22Rv1 (cell line): ENCODE data around the gene LGR5.

Source experiments
- H3K27ac ChIP-seq: fragments of 450-650 bp; 2 replicates; pipeline ENCODE4 v1.5.1; 2017
- ZFX ChIP-seq: fragments of 450-650 bp; IDR thresholded peaks from 2 replicates; pipeline ENCODE4 v1.6.1; 2017; ENCODE audit warnings: antibody characterized with exemption, borderline replicate concordance
- TF ChIP-seq, protein P1 (sequence below): fragments of 450-650 bp; IDR thresholded peaks from 2 replicates; pipeline ENCODE4 v1.5.1; 2017; ENCODE audit warnings: mild to moderate bottlenecking

Gene LGR5

GRCh38 chr12:71499834-71500233 is 60.2 kb downstream of the LGR5 start:
- H3K27ac ChIP-seq = no peak overlapping the region
- TF ChIP-seq ZFX = no peak
- TF ChIP-seq, protein P1, sequence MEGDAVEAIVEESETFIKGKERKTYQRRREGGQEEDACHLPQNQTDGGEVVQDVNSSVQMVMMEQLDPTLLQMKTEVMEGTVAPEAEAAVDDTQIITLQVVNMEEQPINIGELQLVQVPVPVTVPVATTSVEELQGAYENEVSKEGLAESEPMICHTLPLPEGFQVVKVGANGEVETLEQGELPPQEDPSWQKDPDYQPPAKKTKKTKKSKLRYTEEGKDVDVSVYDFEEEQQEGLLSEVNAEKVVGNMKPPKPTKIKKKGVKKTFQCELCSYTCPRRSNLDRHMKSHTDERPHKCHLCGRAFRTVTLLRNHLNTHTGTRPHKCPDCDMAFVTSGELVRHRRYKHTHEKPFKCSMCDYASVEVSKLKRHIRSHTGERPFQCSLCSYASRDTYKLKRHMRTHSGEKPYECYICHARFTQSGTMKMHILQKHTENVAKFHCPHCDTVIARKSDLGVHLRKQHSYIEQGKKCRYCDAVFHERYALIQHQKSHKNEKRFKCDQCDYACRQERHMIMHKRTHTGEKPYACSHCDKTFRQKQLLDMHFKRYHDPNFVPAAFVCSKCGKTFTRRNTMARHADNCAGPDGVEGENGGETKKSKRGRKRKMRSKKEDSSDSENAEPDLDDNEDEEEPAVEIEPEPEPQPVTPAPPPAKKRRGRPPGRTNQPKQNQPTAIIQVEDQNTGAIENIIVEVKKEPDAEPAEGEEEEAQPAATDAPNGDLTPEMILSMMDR = no peak

- no peak overlapping the region for H3K27ac ChIP-seq
- TF ChIP-seq, protein P1 = no peak
- no peak for TF ChIP-seq ZFX
These were observed 64.2 kb downstream of the LGR5 start for GRCh38 chr12:71503579-71504391.

- TF ChIP-seq, protein P1 = no peak
- TF ChIP-seq ZFX = no peak
- H3K27ac ChIP-seq = no peak overlapping the region
These were observed 64.9 kb downstream of the LGR5 start for GRCh38 chr12:71504476-71504875.

GRCh38 chr12:71509705-71510104 is 70.1 kb downstream of the LGR5 start:
- TF ChIP-seq, protein P1 = no peak
- no peak for TF ChIP-seq ZFX
- H3K27ac ChIP-seq = no peak overlapping the region

GRCh38 chr12:71517145-71517846 is 77.7 kb downstream of the LGR5 start:
- no peak overlapping the region for H3K27ac ChIP-seq
- TF ChIP-seq ZFX = no peak
- TF ChIP-seq, protein P1 = no peak

DNA sequence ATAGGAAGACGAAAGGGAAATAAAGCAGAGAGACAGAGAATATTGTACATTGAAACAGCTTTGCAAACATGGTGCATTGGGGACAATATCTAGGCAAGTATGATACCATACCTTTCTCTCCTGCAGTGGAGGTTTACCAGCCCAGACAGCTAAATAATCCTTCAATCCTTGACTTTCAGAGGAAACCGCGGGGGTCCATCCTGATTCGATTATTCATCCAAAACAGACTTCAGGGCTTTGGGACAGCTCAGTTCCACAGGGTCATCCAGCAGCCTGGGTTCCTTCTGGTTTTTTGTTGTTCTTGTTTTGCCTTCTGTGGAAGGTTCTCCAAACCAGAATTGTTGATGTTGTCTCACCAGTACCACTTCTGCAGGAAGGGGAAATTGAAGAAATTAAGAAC is 81.5 kb downstream of the LGR5 start:
- no peak for TF ChIP-seq ZFX
- TF ChIP-seq, protein P1 = no peak
- H3K27ac ChIP-seq = no peak overlapping the region

DNA sequence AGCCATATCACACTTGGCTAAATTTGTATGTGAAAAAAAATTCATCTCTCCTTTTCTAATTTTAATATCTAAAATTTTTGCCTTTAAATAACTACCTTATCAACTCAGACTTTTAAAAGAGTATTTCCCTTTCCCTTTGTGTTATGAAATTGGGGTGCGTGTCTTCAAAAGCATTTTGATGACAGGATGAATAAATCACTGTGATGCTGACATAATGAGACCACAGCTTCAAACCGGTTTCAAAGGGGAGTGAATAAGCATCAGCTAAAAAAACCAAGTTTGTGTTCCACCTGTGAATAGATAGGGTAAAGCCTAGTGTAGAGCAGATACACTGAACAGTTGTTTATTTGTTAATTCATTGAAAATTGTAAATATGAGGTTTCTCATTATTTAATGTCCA is 85.0 kb downstream of the LGR5 start:
- TF ChIP-seq ZFX = no peak
- TF ChIP-seq, protein P1 = no peak
- H3K27ac ChIP-seq = no peak overlapping the region
